GM21737 (cell line): ENCODE results near the gene ANKRD44.
"Not testable (repeated sequence)": the region's sequence is repeated elsewhere in the genome, so short reads cannot be mapped to it uniquely, and the experiment has no call there.

ENCODE experiments used
- ATAC-seq: cut with Tn5 transposase; IDR thresholded peaks from one replicate; pipeline ENCODE4 v1.9.1; 2021; ENCODE audit warnings: mild to moderate bottlenecking, moderate library complexity; ENCODE audit not compliant: unreplicated experiment

ANKRD44 gene

GRCh38 chr2:197085665-197086064 lies 224.9 kb downstream of the ANKRD44 start:
- ATAC-seq, result no peak

- no peak for ATAC-seq
These were observed 229.3 kb downstream of the ANKRD44 start for GRCh38 chr2:197081294-197081693.

GRCh38 chr2:197080578-197081216 lies 229.9 kb downstream of the ANKRD44 start:
- ATAC-seq, result no peak

- ATAC-seq, result no peak
These were observed 230.6 kb downstream of the ANKRD44 start for GRCh38 chr2:197079832-197080555.

- ATAC-seq, result no peak
These were observed 231.2 kb downstream of the ANKRD44 start for GRCh38 chr2:197079414-197079813.

- ATAC-seq, result no peak
These were observed 232.0 kb downstream of the ANKRD44 start for GRCh38 chr2:197078535-197078934.

GRCh38 chr2:197077336-197077735 lies 233.2 kb downstream of the ANKRD44 start:
- no peak for ATAC-seq

GRCh38 chr2:197076652-197077051 lies 233.9 kb downstream of the ANKRD44 start:
- ATAC-seq, result no peak

GRCh38 chr2:197075754-197076337 lies 234.7 kb downstream of the ANKRD44 start:
- ATAC-seq, result no peak

- ATAC-seq, result no peak
These were observed 235.3 kb downstream of the ANKRD44 start for GRCh38 chr2:197075281-197075680.

- ATAC-seq, result no peak
These were observed 236.7 kb downstream of the ANKRD44 start for GRCh38 chr2:197073701-197074433.

- ATAC-seq, result no peak
These were observed 237.3 kb downstream of the ANKRD44 start for GRCh38 chr2:197073270-197073669.

GRCh38 chr2:197072533-197072932 lies 238.0 kb downstream of the ANKRD44 start:
- no peak for ATAC-seq

GRCh38 chr2:197071790-197072436 lies 238.7 kb downstream of the ANKRD44 start:
- no peak for ATAC-seq

GRCh38 chr2:197071213-197071612 lies 239.4 kb downstream of the ANKRD44 start:
- no peak for ATAC-seq

- ATAC-seq, result no peak
These were observed 240.6 kb downstream of the ANKRD44 start for GRCh38 chr2:197069958-197070357.

- not testable (repeated sequence) for ATAC-seq
These were observed 248.0 kb downstream of the ANKRD44 start for GRCh38 chr2:197062574-197062973.

GRCh38 chr2:197059477-197059876 lies 251.1 kb downstream of the ANKRD44 start:
- no peak for ATAC-seq

- no peak for ATAC-seq
These were observed 251.7 kb downstream of the ANKRD44 start for GRCh38 chr2:197058777-197059300.

- no peak for ATAC-seq
These were observed 252.6 kb downstream of the ANKRD44 start for GRCh38 chr2:197057959-197058358.

- ATAC-seq, result no peak
These were observed 255.5 kb downstream of the ANKRD44 start for GRCh38 chr2:197055045-197055444.
